ENCODE data around the gene CLEC4F.
A peak's percentile ranks its signal among the peaks of the same experiment; 100 is the strongest.

The CLEC4F gene

GRCh38 chr2:70789304-70790135 is 30.9 kb downstream of the CLEC4F start:
- peak; percentile 58 to 63 for DNase-seq (ENCODE audit: low read depth in 2 of 2)

- peak; percentile 15 to 28 for DNase-seq (ENCODE audit: low read depth in 2 of 2)
Measured at GRCh38 chr2:70785137-70785911, 35.1 kb downstream of the CLEC4F start.

GRCh38 chr2:70784320-70784719 is 36.1 kb downstream of the CLEC4F start:
- no peak for DNase-seq (ENCODE audit: low read depth in 2 of 2)

GRCh38 chr2:70779911-70780545 is 40.4 kb downstream of the CLEC4F start:
- DNase-seq (ENCODE audit: low read depth in 2 of 2), result no peak

- DNase-seq (ENCODE audit: low read depth in 2 of 2), result no peak
Measured at GRCh38 chr2:70779491-70779890, 40.9 kb downstream of the CLEC4F start.

GRCh38 chr2:70778676-70779075 is 41.7 kb downstream of the CLEC4F start:
- no peak for DNase-seq (ENCODE audit: low read depth in 2 of 2)

GRCh38 chr2:70777450-70777849 is 42.9 kb downstream of the CLEC4F start:
- no peak for DNase-seq (ENCODE audit: low read depth in 2 of 2)

- no peak for DNase-seq (ENCODE audit: low read depth in 2 of 2)
Measured at GRCh38 chr2:70776266-70776665, 44.1 kb downstream of the CLEC4F start.

- DNase-seq (ENCODE audit: low read depth in 2 of 2), result no peak
Measured at GRCh38 chr2:70775141-70775540, 45.3 kb downstream of the CLEC4F start.

GRCh38 chr2:70772486-70773155 is 47.8 kb downstream of the CLEC4F start:
- no peak for DNase-seq (ENCODE audit: low read depth in 2 of 2)

GRCh38 chr2:70771446-70771845 is 49.0 kb downstream of the CLEC4F start:
- no peak for DNase-seq (ENCODE audit: low read depth in 2 of 2)

GRCh38 chr2:70769450-70769849 is 50.9 kb downstream of the CLEC4F start:
- DNase-seq (ENCODE audit: low read depth in 2 of 2), result no peak

GRCh38 chr2:70768590-70769085 is 51.8 kb downstream of the CLEC4F start:
- no peak for DNase-seq (ENCODE audit: low read depth in 2 of 2)

GRCh38 chr2:70767699-70768589 is 52.5 kb downstream of the CLEC4F start, which contains the start of gene ADD2:
ADD2 (minus strand) TSS chr2:70768200; CDS start chr2:70706408, 61,792 bp downstream.
- peak in 1 of 2 donors; percentile 32 for DNase-seq (ENCODE audit: low read depth in 2 of 2)

GRCh38 chr2:70767079-70767698 is 53.2 kb downstream of the CLEC4F start:
- peak in 1 of 2 donors; percentile 2 for DNase-seq (ENCODE audit: low read depth in 2 of 2)

- no peak for DNase-seq (ENCODE audit: low read depth in 2 of 2)
Measured at GRCh38 chr2:70766357-70767078, 53.9 kb downstream of the CLEC4F start.

- DNase-seq (ENCODE audit: low read depth in 2 of 2), result no peak
Measured at GRCh38 chr2:70765507-70765906, 54.9 kb downstream of the CLEC4F start.

GRCh38 chr2:70759446-70759845 is 61.0 kb downstream of the CLEC4F start:
- no peak for DNase-seq (ENCODE audit: low read depth in 2 of 2)

Measured in stimulated activated CD4-positive, alpha-beta T cell treated with anti-CD3 and anti-CD28 coated beads, Interleukin-1b, Interleukin-23, amount 100 ng/mL, for 4 hours (primary cell).